ENCODE results near the gene ARID3A.

The ARID3A gene

DNA sequence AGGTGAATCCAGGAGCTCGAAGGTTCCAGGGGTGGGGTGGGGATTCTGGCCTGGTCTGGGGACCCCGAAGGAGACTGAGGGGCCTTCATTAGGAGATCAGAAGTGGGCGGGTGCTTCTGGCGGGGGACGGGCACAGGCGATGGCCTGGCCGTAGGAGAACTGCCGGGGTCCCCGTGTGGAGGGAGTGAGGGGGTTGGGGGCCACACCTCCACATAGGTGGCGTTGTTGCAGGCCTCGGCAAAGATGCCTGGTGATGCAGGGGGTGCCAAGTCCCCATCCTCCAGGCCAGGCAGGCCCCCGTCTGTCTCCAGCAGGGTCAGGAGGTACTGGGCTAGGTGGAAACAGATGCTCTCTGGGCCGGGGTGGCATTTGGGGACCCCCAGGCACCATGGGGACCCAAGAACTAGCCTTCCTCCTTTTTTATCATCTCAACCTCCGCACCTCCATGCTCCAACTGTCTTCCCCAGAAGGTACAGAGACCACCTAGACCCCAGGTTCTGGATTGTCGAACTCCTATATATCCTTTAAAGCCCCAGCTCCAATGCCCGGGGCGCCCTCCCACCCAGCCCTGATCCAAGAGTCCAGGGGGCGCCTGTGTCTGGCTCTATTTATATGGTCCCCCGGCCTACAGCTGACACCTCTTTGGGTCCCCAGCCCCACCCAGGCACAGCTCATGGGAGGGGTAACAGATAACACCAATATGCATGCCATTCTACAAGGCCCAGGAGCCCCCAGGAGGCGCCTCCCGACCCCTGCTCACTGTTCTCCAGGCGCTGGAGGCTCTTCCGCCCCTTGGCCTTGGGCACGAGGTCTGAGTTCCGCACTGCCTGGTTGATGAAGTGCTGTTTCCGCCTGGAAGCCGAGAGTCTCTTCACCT, 24.4 kb upstream of the ARID3A start:
- Histone ChIP-seq H2AFZ (ENCODE audit: low read length) (no peak overlapping the region), H4K20me1 (ENCODE audit: insufficient read depth, low read length, poor library complexity, severe bottlenecking) (peaks cover 3% of the 10 kb centered on the region), H3K4me1 (ENCODE audit: insufficient read depth, low read length, poor library complexity, severe bottlenecking) (peaks cover under 1% of the 10 kb centered on the region), H3K9me2 (replicated peaks; ENCODE audit: low read depth, low read length) (no peaks in the 10 kb centered on the region), H3F3A (ENCODE audit: low read depth) (no peaks in the 10 kb centered on the region), H3K4me2 (ENCODE audit: low read depth, low read length, poor library complexity, severe bottlenecking) (no peak overlapping the region), H3K79me2 (ENCODE audit: insufficient read depth, low read length) (no peaks in the 10 kb centered on the region), H3K27me3 (ENCODE audit: insufficient read depth, low read length, poor library complexity, severe bottlenecking) (no peaks in the 10 kb centered on the region), H3K9me3 (ENCODE audit: insufficient read depth, low read depth, low read length) (no peaks in the 10 kb centered on the region), H3K9ac (ENCODE audit: low read depth, low read length, poor library complexity, severe bottlenecking) (no peak overlapping the region), H3K4me3 (ENCODE audit: low read length, poor library complexity, severe bottlenecking) (no peak overlapping the region), H3K36me3 (ENCODE audit: insufficient read depth, low read length) (no peaks in the 10 kb centered on the region)
- TF ChIP-seq, protein P1, sequence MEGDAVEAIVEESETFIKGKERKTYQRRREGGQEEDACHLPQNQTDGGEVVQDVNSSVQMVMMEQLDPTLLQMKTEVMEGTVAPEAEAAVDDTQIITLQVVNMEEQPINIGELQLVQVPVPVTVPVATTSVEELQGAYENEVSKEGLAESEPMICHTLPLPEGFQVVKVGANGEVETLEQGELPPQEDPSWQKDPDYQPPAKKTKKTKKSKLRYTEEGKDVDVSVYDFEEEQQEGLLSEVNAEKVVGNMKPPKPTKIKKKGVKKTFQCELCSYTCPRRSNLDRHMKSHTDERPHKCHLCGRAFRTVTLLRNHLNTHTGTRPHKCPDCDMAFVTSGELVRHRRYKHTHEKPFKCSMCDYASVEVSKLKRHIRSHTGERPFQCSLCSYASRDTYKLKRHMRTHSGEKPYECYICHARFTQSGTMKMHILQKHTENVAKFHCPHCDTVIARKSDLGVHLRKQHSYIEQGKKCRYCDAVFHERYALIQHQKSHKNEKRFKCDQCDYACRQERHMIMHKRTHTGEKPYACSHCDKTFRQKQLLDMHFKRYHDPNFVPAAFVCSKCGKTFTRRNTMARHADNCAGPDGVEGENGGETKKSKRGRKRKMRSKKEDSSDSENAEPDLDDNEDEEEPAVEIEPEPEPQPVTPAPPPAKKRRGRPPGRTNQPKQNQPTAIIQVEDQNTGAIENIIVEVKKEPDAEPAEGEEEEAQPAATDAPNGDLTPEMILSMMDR (conservative IDR thresholded peaks at IDR 0.05; ENCODE audit: low read length): no peak
- no peak for TF ChIP-seq EZH2phosphoT487 (IDR thresholded peaks at IDR 0.05; ENCODE audit: borderline replicate concordance)

DNA sequence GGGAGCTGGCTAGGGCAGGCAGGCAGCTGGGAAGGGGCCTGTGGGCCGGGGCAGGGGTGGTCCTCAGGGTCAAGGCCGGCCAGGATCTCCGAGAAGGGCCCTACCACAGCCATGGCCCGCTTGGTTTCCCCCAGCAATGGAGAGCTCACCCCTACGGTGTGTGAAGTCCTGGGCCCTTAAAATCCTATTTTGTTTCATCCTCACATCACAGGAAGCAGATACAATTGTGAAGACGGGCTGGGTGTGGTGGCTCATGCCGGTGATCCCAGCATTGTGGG, 23.8 kb upstream of the ARID3A start:
- Histone ChIP-seq H3K4me1 (ENCODE audit: insufficient read depth, low read length, poor library complexity, severe bottlenecking) (peaks cover 3% of the 10 kb centered on the region), H3F3A (ENCODE audit: low read depth) (no peaks in the 10 kb centered on the region), H3K4me2 (ENCODE audit: low read depth, low read length, poor library complexity, severe bottlenecking) (no peak overlapping the region), H3K9me3 (ENCODE audit: insufficient read depth, low read depth, low read length) (no peaks in the 10 kb centered on the region), H3K9ac (ENCODE audit: low read depth, low read length, poor library complexity, severe bottlenecking) (no peak overlapping the region), H3K79me2 (ENCODE audit: insufficient read depth, low read length) (peaks cover under 1% of the 10 kb centered on the region; the same call in 1 of the 2 replicates), H2AFZ (ENCODE audit: low read length) (no peak overlapping the region), H3K36me3 (ENCODE audit: insufficient read depth, low read length) (no peaks in the 10 kb centered on the region), H4K20me1 (ENCODE audit: insufficient read depth, low read length, poor library complexity, severe bottlenecking) (peaks cover 3% of the 10 kb centered on the region), H3K4me3 (ENCODE audit: low read length, poor library complexity, severe bottlenecking) (no peak overlapping the region), H3K9me2 (replicated peaks; ENCODE audit: low read depth, low read length) (no peaks in the 10 kb centered on the region), H3K27me3 (ENCODE audit: insufficient read depth, low read length, poor library complexity, severe bottlenecking) (no peaks in the 10 kb centered on the region)
- TF ChIP-seq, protein P1 (conservative IDR thresholded peaks at IDR 0.05; ENCODE audit: low read length): no peak
- TF ChIP-seq EZH2phosphoT487 (IDR thresholded peaks at IDR 0.05; ENCODE audit: borderline replicate concordance): no peak

DNA sequence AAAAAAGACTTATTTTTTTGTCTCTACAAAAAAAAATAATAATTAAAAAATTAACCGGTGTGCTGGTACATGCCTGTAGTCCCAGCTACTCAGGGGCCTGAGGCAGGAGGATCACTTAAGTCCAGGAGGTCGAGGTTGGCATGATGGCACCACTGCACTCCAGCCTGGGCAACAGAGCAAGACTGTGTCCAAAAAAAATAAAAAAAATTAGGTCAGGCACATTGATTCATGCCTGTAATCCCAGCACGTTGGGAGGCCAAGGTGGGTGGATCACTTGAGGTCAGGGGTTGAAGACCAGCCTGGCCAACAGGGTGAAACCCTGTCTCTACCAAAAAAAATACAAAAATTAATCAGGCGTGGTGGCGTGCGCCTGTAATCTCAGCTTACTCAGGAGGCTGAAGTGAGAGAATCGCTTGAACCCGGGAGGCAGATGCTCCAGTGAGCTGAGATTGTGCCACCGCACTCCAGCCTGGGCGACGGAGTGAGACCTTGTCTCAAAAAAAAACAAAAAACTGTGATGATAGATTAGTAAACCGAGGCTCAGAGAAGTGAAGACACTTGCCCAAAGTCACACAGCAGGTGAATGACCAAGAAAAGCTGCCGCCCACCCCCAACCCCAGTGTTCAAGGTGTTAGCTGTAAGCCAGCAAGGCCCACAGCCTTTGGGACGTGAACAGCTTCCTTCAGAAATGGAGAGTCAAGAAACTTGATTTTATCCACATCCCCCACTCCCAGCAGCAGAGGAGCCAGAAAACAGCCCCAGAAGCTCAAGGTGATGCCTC, 23.2 kb upstream of the ARID3A start:
- Histone ChIP-seq H3K9me3 (ENCODE audit: insufficient read depth, low read depth, low read length) (no peaks in the 10 kb centered on the region), H3K4me1 (ENCODE audit: insufficient read depth, low read length, poor library complexity, severe bottlenecking) (peaks cover 8% of the 10 kb centered on the region), H3K9me2 (replicated peaks; ENCODE audit: low read depth, low read length) (no peaks in the 10 kb centered on the region), H3K27me3 (ENCODE audit: insufficient read depth, low read length, poor library complexity, severe bottlenecking) (no peaks in the 10 kb centered on the region), H3F3A (ENCODE audit: low read depth) (no peaks in the 10 kb centered on the region), H3K79me2 (ENCODE audit: insufficient read depth, low read length) (peaks cover 6% of the 10 kb centered on the region; the same call in 1 of the 2 replicates), H3K36me3 (ENCODE audit: insufficient read depth, low read length) (no peaks in the 10 kb centered on the region), H3K4me3 (ENCODE audit: low read length, poor library complexity, severe bottlenecking) (no peak overlapping the region), H2AFZ (ENCODE audit: low read length) (no peak overlapping the region), H3K9ac (ENCODE audit: low read depth, low read length, poor library complexity, severe bottlenecking) (no peak overlapping the region), H3K4me2 (ENCODE audit: low read depth, low read length, poor library complexity, severe bottlenecking) (no peak overlapping the region), H4K20me1 (ENCODE audit: insufficient read depth, low read length, poor library complexity, severe bottlenecking) (peaks cover 3% of the 10 kb centered on the region)
- TF ChIP-seq, protein P1 (conservative IDR thresholded peaks at IDR 0.05; ENCODE audit: low read length): no peak
- TF ChIP-seq EZH2phosphoT487 (IDR thresholded peaks at IDR 0.05; ENCODE audit: borderline replicate concordance): no peak

Measured in Loucy (cell line).